Sigmoid colon (tissue), 7 donors: ENCODE results near the gene PHF21A. TPM values are rescaled to one million over a fixed set of nuclear protein-coding genes. Genes with fewer than 3 reads are reported as not detected.
A peak's percentile ranks its signal among the peaks of the same experiment; 100 is the strongest.

ENCODE experiments used
- DNase-seq: peaks from one replicate; pipeline ENCODE4 v3.0.0-alpha.2; 2019
- H3K27ac ChIP-seq, 4 donors: fragments of 200-600 bp; sonication (generic); one replicate each; pipeline ENCODE4 v1.5.1; 2016 to 2019; ENCODE audit warnings: mild to moderate bottlenecking in 1 of 4
- H3K27me3 ChIP-seq, 3 donors: fragments of 200-600 bp; sonication (generic); one replicate each; pipeline ENCODE4 v1.5.1; 2019; ENCODE audit warnings: mild to moderate bottlenecking in 1 of 3
- H3K36me3 ChIP-seq, 4 donors: fragments of 200-600 bp; sonication (generic); one replicate each; pipeline ENCODE4 v1.5.1; 2016 to 2019
- H3K4me1 ChIP-seq, 4 donors: fragments of 200-600 bp; sonication (generic); one replicate each; pipeline ENCODE4 v1.5.1; 2017 to 2019
- H3K4me3 ChIP-seq, 4 donors: fragments of 200-600 bp; sonication (generic); one replicate each; pipeline ENCODE4 v1.5.1; 2017 to 2019; ENCODE audit warnings: mild to moderate bottlenecking in 2 of 4, moderate library complexity in 1 of 4
- H3K9me3 ChIP-seq, 4 donors: fragments of 200-600 bp in 3 of 4; sonication (generic) in 3 of 4; one replicate each; pipeline versions ENCODE4 v1.5.1 to v1.6.1; 2013 to 2019
- EP300 ChIP-seq, 4 donors: sonication (generic); formaldehyde crosslinking; IDR thresholded peaks; one replicate each; pipeline ENCODE4 v1.6.1; 2017; ENCODE audit warnings: antibody characterized with exemption in 4 of 4
- POLR2A ChIP-seq, 2 donors: fragments of 450-650 bp; IDR thresholded peaks; one replicate each; pipeline ENCODE4 v1.6.1; 2016; ENCODE audit warnings: antibody characterized with exemption in 2 of 2, mild to moderate bottlenecking in 2 of 2, moderate library complexity in 2 of 2
- POLR2AphosphoS5 ChIP-seq, 4 donors: sonication (generic); formaldehyde crosslinking; IDR thresholded peaks; one replicate each; pipeline ENCODE4 v1.6.1; 2017; ENCODE audit warnings: antibody characterized with exemption in 4 of 4
- WGBS, 2 donors: extraction: QIAGEN DNeasy Blood & Tissue Kit; methylation state at CpG; one replicate each; pipeline ENCODE4 v1.1.7; 2013; 5-methylcytosine and 5-hydroxymethylcytosine counted together
- intact Hi-C: fragments of 100-400 bp; cut with DNase I; formaldehyde crosslinking; loops from one replicate; pipeline ENCODE4 v1.15.1; 2023
- polyA plus RNA-seq, 3 donors: library from polyadenylated mRNA; stranded (reverse); fragments of 200-250 nt; gene quantifications; one replicate each; pipeline ENCODE4 v1.2.3, GENCODE V29; 2013
- total RNA-seq, 4 donors: library from RNA; depleted of rRNA; stranded (reverse); fragments of >200 nt; gene quantifications; one replicate each; pipeline ENCODE4 v1.1.0, GENCODE V29; 2016
- TF ChIP-seq, protein P1 (sequence below), 4 experiments: fragments of 450-650 bp in 3 of 4; fragments of 200-600 bp in 1 of 4; IDR thresholded peaks; one replicate each; pipeline ENCODE4 v1.5.1; 2016 to 2019; ENCODE audit warnings: antibody characterized with exemption in 4 of 4, mild to moderate bottlenecking in 3 of 4, moderate library complexity in 2 of 4
- donor health status: healthy with polysubstance abuse.
- donor health status: Bipolar disorder and iron deficiency.
- donor health status: healthy.

The PHF21A gene
- total and polyA plus RNA-seq, 7 donors: 5.3 to 58.6 (median 30.3) TPM

DNA sequence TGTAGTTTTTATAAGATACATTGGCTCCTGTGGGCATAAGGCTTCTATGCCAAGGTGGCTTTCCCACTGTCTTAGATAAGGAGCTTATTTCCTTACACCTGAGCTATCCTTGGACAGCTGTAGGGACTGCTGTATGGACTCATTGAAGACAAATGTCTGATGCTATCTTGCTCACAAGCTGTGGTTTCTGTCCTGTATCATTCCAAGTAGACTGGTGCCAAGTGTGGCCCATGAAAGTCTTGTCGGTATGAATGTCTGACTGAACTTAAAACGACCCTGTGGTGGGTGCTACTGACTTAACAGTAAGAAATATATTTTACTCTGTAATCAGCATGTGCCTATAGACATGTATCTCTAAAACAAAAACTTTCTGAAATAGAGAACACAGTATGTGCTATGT is 153.7 kb downstream of the PHF21A start:
- H3K4me1 ChIP-seq: peaks cover 0 to 7% (median 3%) of the 10 kb centered on the region in 4 donors

DNA sequence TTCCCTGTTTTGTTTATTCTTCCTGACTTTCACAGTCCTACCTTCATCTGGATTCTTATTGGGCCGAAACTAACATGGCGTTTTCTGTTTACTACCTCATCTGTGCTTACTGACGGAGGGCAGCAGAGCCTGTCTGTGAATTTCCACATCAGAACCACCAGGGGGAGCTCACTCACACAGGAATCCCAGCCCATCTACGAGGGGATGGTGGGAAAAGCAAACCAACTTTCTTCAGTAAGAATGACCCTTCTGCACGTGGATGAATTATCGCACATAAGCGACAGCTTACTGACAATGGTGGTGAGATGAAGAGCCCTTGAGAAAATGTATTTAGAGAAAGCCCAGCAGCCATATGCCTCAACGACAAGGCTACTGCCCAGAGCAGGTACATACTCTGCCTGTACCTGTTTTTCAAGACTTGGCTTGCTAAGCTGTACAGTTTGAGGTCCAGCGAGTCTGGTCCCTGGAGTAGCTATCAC is 156.3 kb downstream of the PHF21A start:
- WGBS, 2 donors: 21 to 36% methylated on average over 9 of the region's 9 CpGs
- peaks cover 0 to 7% (median 3%) of the 10 kb centered on the region in 4 donors for H3K4me1 ChIP-seq
- no peaks in the 10 kb centered on the region for H3K9me3 ChIP-seq
- peak; percentile 82 for DNase-seq
- no peaks in the 10 kb centered on the region for H3K27me3 ChIP-seq
- intact Hi-C loops: loop anchor here (1.0 to 10.0 kb wide), 4 partner anchors 41 to 330 kb away; partner anchors contain the start of gene PHF21A
- H3K27ac ChIP-seq: peak overlapping the region in 3 of 4 donors; percentile 24 to 47 (median 31)
- H3K4me3 ChIP-seq: no peak overlapping the region
- H3K36me3 ChIP-seq: peaks cover 14 to 57% (median 17%) of the 10 kb centered on the region in 4 donors
- TF ChIP-seq POLR2A (IDR thresholded peaks at IDR 0.05) (no peak), EP300 (IDR thresholded peaks at IDR 0.05) (no peak), POLR2AphosphoS5 (IDR thresholded peaks at IDR 0.05) (peak in 2 of 4 donors; percentile 37 to 39)
- TF ChIP-seq, protein P1, sequence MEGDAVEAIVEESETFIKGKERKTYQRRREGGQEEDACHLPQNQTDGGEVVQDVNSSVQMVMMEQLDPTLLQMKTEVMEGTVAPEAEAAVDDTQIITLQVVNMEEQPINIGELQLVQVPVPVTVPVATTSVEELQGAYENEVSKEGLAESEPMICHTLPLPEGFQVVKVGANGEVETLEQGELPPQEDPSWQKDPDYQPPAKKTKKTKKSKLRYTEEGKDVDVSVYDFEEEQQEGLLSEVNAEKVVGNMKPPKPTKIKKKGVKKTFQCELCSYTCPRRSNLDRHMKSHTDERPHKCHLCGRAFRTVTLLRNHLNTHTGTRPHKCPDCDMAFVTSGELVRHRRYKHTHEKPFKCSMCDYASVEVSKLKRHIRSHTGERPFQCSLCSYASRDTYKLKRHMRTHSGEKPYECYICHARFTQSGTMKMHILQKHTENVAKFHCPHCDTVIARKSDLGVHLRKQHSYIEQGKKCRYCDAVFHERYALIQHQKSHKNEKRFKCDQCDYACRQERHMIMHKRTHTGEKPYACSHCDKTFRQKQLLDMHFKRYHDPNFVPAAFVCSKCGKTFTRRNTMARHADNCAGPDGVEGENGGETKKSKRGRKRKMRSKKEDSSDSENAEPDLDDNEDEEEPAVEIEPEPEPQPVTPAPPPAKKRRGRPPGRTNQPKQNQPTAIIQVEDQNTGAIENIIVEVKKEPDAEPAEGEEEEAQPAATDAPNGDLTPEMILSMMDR (IDR thresholded peaks at IDR 0.05): peak; percentile 80 to 91 (median 84)

More for the DNA sequence above, 153.7 kb downstream of the PHF21A start:
- H3K36me3 ChIP-seq: peaks cover 16 to 66% (median 26%) of the 10 kb centered on the region in 4 donors
- intact Hi-C loops: loop anchor here (5.0 to 10.0 kb wide), 3 partner anchors 155 to 327 kb away; partner anchors contain the start of gene PHF21A
- no peaks in the 10 kb centered on the region for H3K9me3 ChIP-seq
- no peak overlapping the region for H3K4me3 ChIP-seq
- TF ChIP-seq EP300 (IDR thresholded peaks at IDR 0.05): no peak
- TF ChIP-seq POLR2AphosphoS5 (IDR thresholded peaks at IDR 0.05): no peak
- TF ChIP-seq, protein P1 (IDR thresholded peaks at IDR 0.05): no peak
- TF ChIP-seq POLR2A (IDR thresholded peaks at IDR 0.05): no peak
- no peaks in the 10 kb centered on the region for H3K27me3 ChIP-seq
- DNase-seq: no peak
- no peak overlapping the region for H3K27ac ChIP-seq
- 89 to 93% methylated on average over 2 of the region's 2 CpGs for WGBS, 2 donors

DNA sequence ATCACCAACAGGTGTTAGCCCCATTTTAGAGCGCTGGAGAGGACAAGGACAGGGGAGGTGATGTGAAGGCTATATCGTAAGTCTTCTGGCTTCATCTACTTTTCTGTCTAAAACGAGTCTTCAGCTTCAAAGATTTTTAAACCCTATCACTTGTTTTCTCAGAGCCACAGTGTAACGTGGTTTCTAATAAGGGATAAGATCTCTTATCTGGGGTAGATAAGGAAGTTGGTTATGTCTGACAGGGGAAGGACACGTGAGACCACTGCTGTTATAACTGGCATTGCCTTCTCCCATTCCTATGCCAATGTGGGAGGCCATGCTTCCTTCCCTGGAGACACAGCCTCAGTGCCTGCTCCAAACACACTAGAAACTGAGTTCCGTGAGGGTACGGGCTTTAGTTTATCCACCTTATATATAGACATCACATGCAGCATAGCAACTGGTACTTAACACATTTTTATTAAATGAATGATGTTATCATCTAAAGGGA is 159.5 kb downstream of the PHF21A start:
- no peak for TF ChIP-seq EP300 (IDR thresholded peaks at IDR 0.05)
- TF ChIP-seq POLR2AphosphoS5 (IDR thresholded peaks at IDR 0.05): no peak
- TF ChIP-seq POLR2A (IDR thresholded peaks at IDR 0.05): no peak
- TF ChIP-seq, protein P1 (IDR thresholded peaks at IDR 0.05): no peak
- Histone ChIP-seq H3K4me3 (no peak overlapping the region), H3K9me3 (no peaks in the 10 kb centered on the region), H3K27ac (peak overlapping the region in 1 of 4 donors; percentile 27), H3K4me1 (peaks cover 0 to 7% (median 3%) of the 10 kb centered on the region in 4 donors), H3K27me3 (no peaks in the 10 kb centered on the region), H3K36me3 (peaks cover 0 to 32% (median 2%) of the 10 kb centered on the region in 4 donors)
- no peak for DNase-seq
- WGBS, 2 donors: 85 to 92% methylated on average over 7 of the region's 7 CpGs
- intact Hi-C loops: loop anchor here (10.0 kb wide), 2 partner anchors 273 to 333 kb away; no protein-coding TSS in a partner anchor

DNA sequence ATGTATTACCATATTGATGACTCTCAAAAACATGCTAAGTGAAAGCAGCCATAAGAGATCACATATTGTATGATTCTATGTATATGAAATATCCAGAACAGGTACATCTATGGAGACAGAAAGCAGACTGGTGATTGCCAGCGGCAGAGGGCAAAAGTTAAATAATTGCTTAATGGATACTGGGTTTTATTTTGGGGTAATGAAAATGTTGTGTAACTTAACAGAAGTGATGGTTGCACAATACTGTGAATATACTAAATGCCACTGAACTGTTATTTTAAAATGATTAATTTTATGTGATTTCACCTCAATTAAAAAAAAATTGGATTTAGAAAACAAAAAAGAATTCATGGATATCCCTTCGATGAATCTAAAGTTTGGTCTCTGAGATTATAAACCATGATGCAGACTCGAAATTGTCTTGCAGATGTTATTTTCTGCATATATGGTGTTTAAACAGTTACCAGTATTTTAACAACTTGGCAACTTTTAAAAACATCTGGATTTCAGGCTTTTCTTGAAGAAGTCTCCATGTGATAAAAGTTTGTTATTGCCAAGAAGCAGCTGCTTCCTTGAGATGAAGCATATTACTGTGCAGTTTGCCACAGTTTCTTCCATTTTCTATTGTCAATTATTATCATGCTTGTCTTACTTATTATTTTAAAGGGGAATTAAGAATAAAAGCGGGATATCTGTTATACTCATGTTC is 160.7 kb downstream of the PHF21A start:
- H3K36me3 ChIP-seq: peaks cover 0 to 21% (median 3%) of the 10 kb centered on the region in 4 donors
- H3K9me3 ChIP-seq: no peaks in the 10 kb centered on the region
- TF ChIP-seq, protein P1 (IDR thresholded peaks at IDR 0.05): no peak
- TF ChIP-seq POLR2AphosphoS5 (IDR thresholded peaks at IDR 0.05): peak in 3 of 4 donors; percentile 8 to 39 (median 15)
- H3K27me3 ChIP-seq: no peaks in the 10 kb centered on the region
- peak overlapping the region in 2 of 4 donors; percentile 27 to 35 for H3K27ac ChIP-seq
- H3K4me1 ChIP-seq: peaks cover 0 to 7% (median 3%) of the 10 kb centered on the region in 4 donors
- H3K4me3 ChIP-seq: no peak overlapping the region
- DNase-seq: no peak
- WGBS, 2 donors: 80 to 88% methylated on average over 4 of the region's 4 CpGs
- intact Hi-C loops: loop anchor here (10.0 kb wide), 2 partner anchors 274 to 334 kb away; no protein-coding TSS in a partner anchor
